H1 (cell line): Measurements from ENCODE around the gene PCSK1N. TPM values are rescaled to one million over a fixed set of nuclear protein-coding genes. Genes with fewer than 3 reads are reported as not detected.
A peak's percentile ranks its signal among the peaks of the same experiment; 100 is the strongest.

Experiments used
- CTCF ChIA-PET: fragments of 300-600 bp; sonication (Branson Sonifier 250); formaldehyde crosslinking; loops from one replicate; lab custom pipeline; 2021; ENCODE audit not compliant: partially characterized antibody; lab: Charles Lee
- POLR2A ChIA-PET: fragments of 300-600 bp; sonication (Branson Sonifier 250); formaldehyde crosslinking; loops from one replicate; lab custom pipeline; 2021; ENCODE audit warnings: inconsistent platforms; ENCODE audit not compliant: partially characterized antibody; lab: Charles Lee
- DNase-seq, 2 experiments: peaks; one replicate each; pipeline versions ENCODE4 v3.0.0 to v3.0.0-alpha.2; 2010 to 2022; ENCODE audit warnings: low spot score in 2 of 2, low read depth in 1 of 2, mixed read lengths in 1 of 2
- FAIRE-seq: peaks from 2 replicates; lab custom pipeline; 2011; peaks lifted over from hg19 to GRCh38; lab: Jason Lieb, UNC
- H2AFZ ChIP-seq: 2 replicates; pipeline ENCODE4 v1.8.1; 2012; ENCODE audit warnings: low read length, inconsistent platforms
- H2AK5ac ChIP-seq: 2 replicates; pipeline ENCODE4 v1.6.1; 2013; ENCODE audit warnings: low read depth, low read length
- H2BK120ac ChIP-seq: replicated peaks from 2 replicates; pipeline ENCODE3; 2013; ENCODE audit warnings: low read depth, low read length, inconsistent platforms
- H2BK12ac ChIP-seq: 2 replicates; pipeline ENCODE4 v1.6.1; 2013; ENCODE audit warnings: low read depth, low read length
- H2BK15ac ChIP-seq: 2 replicates; pipeline ENCODE4 v1.6.1; 2013; ENCODE audit warnings: low read length
- H2BK20ac ChIP-seq: 2 replicates; pipeline ENCODE4 v1.6.1; 2013; ENCODE audit warnings: low read length
- H2BK5ac ChIP-seq: 2 replicates; pipeline ENCODE4 v1.6.1; 2013; ENCODE audit warnings: low read depth, low read length
- H3K14ac ChIP-seq: 2 replicates; pipeline ENCODE4 v1.6.1; 2013; ENCODE audit warnings: inconsistent platforms; ENCODE audit not compliant: insufficient read length
- H3K18ac ChIP-seq: 2 replicates; pipeline ENCODE4 v1.6.1; 2013; ENCODE audit warnings: low read length; ENCODE audit errors: extremely low read depth
- H3K23ac ChIP-seq: 2 replicates; pipeline ENCODE4 v1.6.1; 2013; ENCODE audit warnings: inconsistent platforms; ENCODE audit not compliant: insufficient read length
- H3K23me2 ChIP-seq: 2 replicates; pipeline ENCODE4 v1.6.1; 2013; ENCODE audit warnings: low read depth, low read length
- H3K27ac ChIP-seq: 2 replicates; pipeline ENCODE4 v1.6.1; 2011; ENCODE audit warnings: low read depth, low read length, inconsistent platforms
- H3K27me3 ChIP-seq, 4 experiments: replicated peaks in 1 of 4; 1 replicate in 1 of 4; 2 replicates in 3 of 4; pipeline versions ENCODE4 v1.6.1 to v1.8.1; 2011 to 2013; ENCODE audit warnings: low read length in 3 of 4, mild to moderate bottlenecking in 3 of 4, inconsistent platforms in 2 of 4, mixed read lengths in 2 of 4, moderate library complexity in 1 of 4; ENCODE audit not compliant: control insufficient read depth in 3 of 4, insufficient read depth in 3 of 4; ENCODE audit errors: extremely low read depth in 1 of 4
- H3K36me3 ChIP-seq, 4 experiments: 2 replicates each; pipeline versions ENCODE4 v1.6.1 to v1.8.1; 2011 to 2013; ENCODE audit warnings: mild to moderate bottlenecking in 4 of 4, low read length in 3 of 4, moderate library complexity in 2 of 4, control low read depth in 1 of 4, inconsistent platforms in 1 of 4; ENCODE audit not compliant: insufficient read depth in 4 of 4, control insufficient read depth in 2 of 4
- H3K4ac ChIP-seq: replicated peaks from 2 replicates; pipeline ENCODE3; 2013; ENCODE audit warnings: low read length, low read depth, mixed read lengths, inconsistent platforms; ENCODE audit not compliant: insufficient read length
- H3K4me1 ChIP-seq, 4 experiments: replicated peaks in 1 of 4; 1 replicate in 1 of 4; 2 replicates in 3 of 4; pipeline versions ENCODE4 v1.6.1 to v1.8.1; 2011 to 2013; ENCODE audit warnings: low read length in 3 of 4, inconsistent platforms in 2 of 4, mixed read lengths in 1 of 4; ENCODE audit not compliant: insufficient read depth in 4 of 4, control insufficient read depth in 3 of 4
- H3K4me2 ChIP-seq, 2 experiments: 2 replicates each; pipeline versions ENCODE4 v1.6.1 to v1.8.1; 2011 to 2013; ENCODE audit warnings: low read depth in 2 of 2, low read length in 2 of 2, control low read depth in 1 of 2, inconsistent platforms in 1 of 2, mild to moderate bottlenecking in 1 of 2; ENCODE audit not compliant: insufficient read depth in 1 of 2
- H3K4me3 ChIP-seq, 4 experiments: fragments of 200-600, 300-600 bp in 1 of 4; sonication (generic), shearing (Covaris generic), sonication (Bioruptor Twin) in 1 of 4; 2 replicates each; pipeline versions ENCODE4 v1.5.1 to v1.8.1; 2011 to 2016; ENCODE audit warnings: low read length in 4 of 4, low read depth in 3 of 4, control low read depth in 2 of 4, inconsistent platforms in 2 of 4, mild to moderate bottlenecking in 2 of 4, mixed read lengths in 1 of 4, moderate library complexity in 1 of 4; ENCODE audit not compliant: insufficient read depth in 2 of 4; ENCODE audit errors: extremely low read depth in 1 of 4
- H3K56ac ChIP-seq: replicated peaks from 2 replicates; pipeline ENCODE3; 2013; ENCODE audit warnings: low read depth, mild to moderate bottlenecking, mixed read lengths, low read length, inconsistent platforms; ENCODE audit not compliant: insufficient read length
- H3K79me1 ChIP-seq: 2 replicates; pipeline ENCODE4 v1.6.1; 2013; ENCODE audit warnings: low read depth, low read length, control low read depth
- H3K79me2 ChIP-seq, 2 experiments: 2 replicates each; pipeline versions ENCODE4 v1.6.1 to v1.8.1; 2012 to 2013; ENCODE audit warnings: low read length in 2 of 2, mild to moderate bottlenecking in 2 of 2, inconsistent platforms in 1 of 2; ENCODE audit not compliant: insufficient read depth in 2 of 2, control insufficient read depth in 1 of 2
- H3K9ac ChIP-seq, 4 experiments: replicated peaks in 1 of 4; 1 replicate in 1 of 4; 2 replicates in 3 of 4; pipeline versions ENCODE4 v1.6.1 to v1.8.1; 2011 to 2013; ENCODE audit warnings: low read depth in 3 of 4, low read length in 3 of 4, control low read depth in 2 of 4, mild to moderate bottlenecking in 2 of 4, moderate library complexity in 2 of 4, inconsistent platforms in 1 of 4; ENCODE audit errors: extremely low read depth in 1 of 4
- H3K9me3 ChIP-seq, 2 experiments: 2 replicates each; pipeline versions ENCODE4 v1.6.1 to v1.8.1; 2012 to 2013; ENCODE audit warnings: mild to moderate bottlenecking in 2 of 2, moderate library complexity in 2 of 2, control low read depth in 1 of 2, inconsistent platforms in 1 of 2, low read depth in 1 of 2, low read length in 1 of 2, mixed read lengths in 1 of 2; ENCODE audit not compliant: insufficient read depth in 2 of 2
- H4K20me1 ChIP-seq, 2 experiments: replicated peaks in 1 of 2; 2 replicates each; pipeline versions ENCODE3 to v1.8.1; 2011 to 2013; ENCODE audit warnings: inconsistent platforms in 2 of 2, low read length in 2 of 2, mild to moderate bottlenecking in 1 of 2; ENCODE audit not compliant: insufficient read depth in 2 of 2, control insufficient read depth in 1 of 2
- H4K5ac ChIP-seq: 2 replicates; pipeline ENCODE4 v1.6.1; 2013; ENCODE audit warnings: low read length, low read depth, mixed read lengths, inconsistent platforms; ENCODE audit not compliant: insufficient read length
- H4K8ac ChIP-seq: 2 replicates; pipeline ENCODE4 v1.8.0; 2013; ENCODE audit warnings: mild to moderate bottlenecking, moderate library complexity, low read length, inconsistent platforms; ENCODE audit not compliant: insufficient read depth; ENCODE audit errors: extremely low read depth
- H4K91ac ChIP-seq: replicated peaks from 2 replicates; pipeline ENCODE3; 2013; ENCODE audit warnings: low read length, mixed read lengths, inconsistent platforms; ENCODE audit not compliant: insufficient read length
- ATF3 ChIP-seq: IDR thresholded peaks from 2 replicates; pipeline ENCODE4 v1.6.1; 2011; ENCODE audit warnings: low read depth, mild to moderate bottlenecking, low read length; ENCODE audit not compliant: insufficient read depth
- EZH2 ChIP-seq: fragments of 200-600 bp; sonication (generic); IDR thresholded peaks from 2 replicates; pipeline ENCODE4 v1.7.1; 2012; ENCODE audit warnings: low read depth, mild to moderate bottlenecking, moderate library complexity, low read length, inconsistent platforms; ENCODE audit not compliant: severe bottlenecking
- PHF8 ChIP-seq: fragments of 200-600 bp; sonication (generic); conservative IDR thresholded peaks from 2 replicates; pipeline ENCODE4 v1.7.1; 2012; ENCODE audit warnings: low read depth, mild to moderate bottlenecking, inconsistent platforms, low read length, moderate library complexity
- POLR2A ChIP-seq, 2 experiments: IDR thresholded peaks; 1 replicate in 1 of 2; 2 replicates in 1 of 2; pipeline ENCODE4 v1.6.1; 2011; ENCODE audit warnings: low read depth in 2 of 2, low read length in 2 of 2, mild to moderate bottlenecking in 2 of 2; ENCODE audit errors: control extremely low read depth in 1 of 2
- POU5F1 ChIP-seq: IDR thresholded peaks from 2 replicates; pipeline ENCODE4 v1.6.1; 2011; ENCODE audit warnings: low read depth, mild to moderate bottlenecking, low read length, moderate library complexity
- RAD21 ChIP-seq, 2 experiments: IDR thresholded peaks in 1 of 2; conservative IDR thresholded peaks in 1 of 2; 2 replicates each; pipeline ENCODE4 v1.6.1; 2011; ENCODE audit warnings: low read depth in 2 of 2, low read length in 2 of 2, improper control_type of control experiment in 1 of 2, inconsistent platforms in 1 of 2, mild to moderate bottlenecking in 1 of 2, moderate library complexity in 1 of 2
- RNF2 ChIP-seq: fragments of 200-900, 300-1000 bp; sonication (generic); IDR thresholded peaks from 2 replicates; pipeline ENCODE4 v1.7.1; 2016; ENCODE audit warnings: borderline replicate concordance, low read depth, mild to moderate bottlenecking, antibody characterized with exemption, low read length; ENCODE audit not compliant: poor library complexity, severe bottlenecking; ENCODE audit errors: missing control alignments
- SIN3A ChIP-seq, 2 experiments: IDR thresholded peaks in 1 of 2; conservative IDR thresholded peaks in 1 of 2; 2 replicates each; pipeline ENCODE4 v1.6.1; 2011 to 2012; ENCODE audit warnings: low read length in 2 of 2, improper control_type of control experiment in 1 of 2, low read depth in 1 of 2, mild to moderate bottlenecking in 1 of 2
- SIRT6 ChIP-seq: IDR thresholded peaks from one replicate; pipeline ENCODE4 v1.7.1; 2012; ENCODE audit warnings: low read length, inconsistent platforms
- TCF12 ChIP-seq: IDR thresholded peaks from 2 replicates; pipeline ENCODE4 v1.6.1; 2011; ENCODE audit warnings: low read depth, mild to moderate bottlenecking, low read length
- WGBS, 2 experiments: shearing (Covaris generic) in 1 of 2; methylation state at CpG; one replicate each; pipeline versions ENCODE4 v1.1.6 to v1.1.7; 2013 to 2015; ENCODE audit warnings: low lambda C conversion rate in 2 of 2, mixed read lengths in 2 of 2, inconsistent platforms in 1 of 2, low coverage in 1 of 2, missing lambda C conversion rate in 1 of 2; ENCODE audit not compliant: insufficient replicate concordance in 2 of 2, insufficient coverage in 1 of 2, insufficient read length in 1 of 2; ENCODE audit errors: extremely low coverage in 1 of 2, missing lambda C conversion rate in 1 of 2; 5-methylcytosine and 5-hydroxymethylcytosine counted together
- polyA plus RNA-seq, 7 experiments: library from polyadenylated mRNA; depleted of rRNA in 3 of 7; stranded (reverse) in 5 of 7; unstranded in 2 of 7; fragments of >200 nt in 5 of 7; fragments of 200-250 nt in 2 of 7; gene quantifications; 1 replicate in 5 of 7; 2 replicates in 1 of 7; 4 replicates in 1 of 7; pipeline versions ENCODE4 v1.2.1 to v1.2.3, GENCODE V29; 2011 to 2013; ENCODE audit warnings: missing spikeins in 2 of 7, mixed read lengths in 2 of 7
- total RNA-seq: library from RNA; stranded (reverse); fragmentation: NEBNext Ultra II Directional; extraction: Animal tissue kit (Norgen Biotek cat#: 25700); gene quantifications from 2 replicates; pipeline ENCODE4 v1.2.1, GENCODE V29; 2021

The PCSK1N gene
- total and polyA plus RNA-seq, 2 of the 8 experiments (the other 6 are each of a cell fraction or from before 2014, with no cell fraction given), result 3.6 to 4.5 TPM

GRCh38 chrX:48802089-48802904 is 33.1 kb downstream of the PCSK1N start:
- no peak overlapping the region for H2AK5ac ChIP-seq
- H3K4me2 ChIP-seq, result peak overlapping the region; percentile 66 to 75
- 8% methylated on average over 26 of the region's 40 CpGs; no CpG with 5 or more reads in 1 of the 2 experiments for WGBS, 2 experiments
- peak overlapping the region; percentile 82 for H3K56ac ChIP-seq
- no peak overlapping the region; the same call in 1 of the 2 replicates for H3K18ac ChIP-seq
- no peak overlapping the region for H2BK120ac ChIP-seq
- H2BK20ac ChIP-seq, result no peak overlapping the region
- H2BK12ac ChIP-seq, result no peak overlapping the region; the same call in 1 of the 2 replicates
- H3K23me2 ChIP-seq, result no peaks in the 10 kb centered on the region; the same call in 1 of the 2 replicates
- peak overlapping the region; percentile 94 for H3K27ac ChIP-seq
- H3K4me1 ChIP-seq, result no peaks in the 10 kb centered on the region; a peak in 2 of 7 replicates
- no peak overlapping the region for H4K5ac ChIP-seq
- no peaks in the 10 kb centered on the region for H3K27me3 ChIP-seq
- peaks cover 0 to 13% (median 4%) of the 10 kb centered on the region in 4 experiments; a peak in 5 of 8 replicates for H3K36me3 ChIP-seq
- peak overlapping the region; percentile 60 to 92 (median 68) for H3K4me3 ChIP-seq
- FAIRE-seq (no peak), DNase-seq (peak; percentile 27 to 83)
- no peak overlapping the region for H3K23ac ChIP-seq
- H3K4ac ChIP-seq, result no peak overlapping the region
- H4K20me1 ChIP-seq, result no peaks in the 10 kb centered on the region
- ChIA-PET POLR2A (interaction anchor here (1.1 to 2.1 kb wide), 3 partner anchors 10 to 96 kb away, joined by 4 to 5 read pairs (median 4); no protein-coding TSS in a partner anchor), CTCF (interaction anchor here (1.0 kb wide), 1 partner anchor 107 kb away, joined by 3 read pairs; no protein-coding TSS in a partner anchor)
- H2AFZ ChIP-seq, result no peak overlapping the region
- H3K79me2 ChIP-seq, result no peaks in the 10 kb centered on the region
- no peak overlapping the region for H2BK5ac ChIP-seq
- peak overlapping the region; percentile 34 to 89 (median 84) for H3K9ac ChIP-seq
- no peaks in the 10 kb centered on the region for H3K9me3 ChIP-seq
- H3K14ac ChIP-seq, result no peak overlapping the region
- H4K8ac ChIP-seq, result peak overlapping the region; percentile 90; the same call in 1 of the 2 replicates
- no peak overlapping the region for H4K91ac ChIP-seq
- H3K79me1 ChIP-seq, result no peaks in the 10 kb centered on the region
- H2BK15ac ChIP-seq, result no peak overlapping the region
- TF ChIP-seq POLR2A (IDR thresholded peaks at IDR 0.05; ENCODE audit: control extremely low read depth in 1 of 2, low read depth in 2 of 2, low read length in 2 of 2) (peak in 1 of 2 experiments; percentile 32; a peak in 1 of 3 replicates), TCF12 (no peak), SIN3A (conservative IDR thresholded peaks at IDR 0.05 in 1 of 2, IDR thresholded peaks at IDR 0.05 in 1 of 2; ENCODE audit: low read depth in 1 of 2, low read length in 2 of 2) (no peak), PHF8 (peak; percentile 73), RAD21 (IDR thresholded peaks at IDR 0.05 in 1 of 2, conservative IDR thresholded peaks at IDR 0.05 in 1 of 2; ENCODE audit: low read depth in 2 of 2, low read length in 2 of 2) (no peak), RNF2 (no peak), EZH2 (no peak), SIRT6 (no peak), POU5F1 (no peak), ATF3 (no peak)
